GM19467 (cell line): ENCODE data around the gene DLG5.

Experiments
- ATAC-seq: cut with Tn5 transposase; IDR thresholded peaks from one replicate; pipeline ENCODE4 v1.9.1; 2021; ENCODE audit warnings: mild to moderate bottlenecking, moderate library complexity; ENCODE audit not compliant: unreplicated experiment

The DLG5 gene, protein sequence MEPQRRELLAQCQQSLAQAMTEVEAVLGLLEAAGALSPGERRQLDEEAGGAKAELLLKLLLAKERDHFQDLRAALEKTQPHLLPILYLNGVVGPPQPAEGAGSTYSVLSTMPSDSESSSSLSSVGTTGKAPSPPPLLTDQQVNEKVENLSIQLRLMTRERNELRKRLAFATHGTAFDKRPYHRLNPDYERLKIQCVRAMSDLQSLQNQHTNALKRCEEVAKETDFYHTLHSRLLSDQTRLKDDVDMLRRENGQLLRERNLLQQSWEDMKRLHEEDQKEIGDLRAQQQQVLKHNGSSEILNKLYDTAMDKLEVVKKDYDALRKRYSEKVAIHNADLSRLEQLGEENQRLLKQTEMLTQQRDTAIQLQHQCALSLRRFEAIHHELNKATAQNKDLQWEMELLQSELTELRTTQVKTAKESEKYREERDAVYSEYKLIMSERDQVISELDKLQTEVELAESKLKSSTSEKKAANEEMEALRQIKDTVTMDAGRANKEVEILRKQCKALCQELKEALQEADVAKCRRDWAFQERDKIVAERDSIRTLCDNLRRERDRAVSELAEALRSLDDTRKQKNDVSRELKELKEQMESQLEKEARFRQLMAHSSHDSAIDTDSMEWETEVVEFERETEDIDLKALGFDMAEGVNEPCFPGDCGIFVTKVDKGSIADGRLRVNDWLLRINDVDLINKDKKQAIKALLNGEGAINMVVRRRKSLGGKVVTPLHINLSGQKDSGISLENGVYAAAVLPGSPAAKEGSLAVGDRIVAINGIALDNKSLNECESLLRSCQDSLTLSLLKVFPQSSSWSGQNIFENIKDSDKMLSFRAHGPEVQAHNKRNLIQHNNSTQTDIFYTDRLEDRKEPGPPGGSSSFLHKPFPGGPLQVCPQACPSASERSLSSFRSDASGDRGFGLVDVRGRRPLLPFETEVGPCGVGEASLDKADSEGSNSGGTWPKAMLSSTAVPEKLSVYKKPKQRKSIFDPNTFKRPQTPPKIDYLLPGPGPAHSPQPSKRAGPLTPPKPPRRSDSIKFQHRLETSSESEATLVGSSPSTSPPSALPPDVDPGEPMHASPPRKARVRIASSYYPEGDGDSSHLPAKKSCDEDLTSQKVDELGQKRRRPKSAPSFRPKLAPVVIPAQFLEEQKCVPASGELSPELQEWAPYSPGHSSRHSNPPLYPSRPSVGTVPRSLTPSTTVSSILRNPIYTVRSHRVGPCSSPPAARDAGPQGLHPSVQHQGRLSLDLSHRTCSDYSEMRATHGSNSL (N-terminal part only)

GRCh38 chr10:77926566-77927401 lies at the start of gene DLG5:
Gene DLG5 (minus strand): TSS chr10:77926755. CDS start chr10:77926520, 235 bp downstream.
- no peak for ATAC-seq

DNA sequence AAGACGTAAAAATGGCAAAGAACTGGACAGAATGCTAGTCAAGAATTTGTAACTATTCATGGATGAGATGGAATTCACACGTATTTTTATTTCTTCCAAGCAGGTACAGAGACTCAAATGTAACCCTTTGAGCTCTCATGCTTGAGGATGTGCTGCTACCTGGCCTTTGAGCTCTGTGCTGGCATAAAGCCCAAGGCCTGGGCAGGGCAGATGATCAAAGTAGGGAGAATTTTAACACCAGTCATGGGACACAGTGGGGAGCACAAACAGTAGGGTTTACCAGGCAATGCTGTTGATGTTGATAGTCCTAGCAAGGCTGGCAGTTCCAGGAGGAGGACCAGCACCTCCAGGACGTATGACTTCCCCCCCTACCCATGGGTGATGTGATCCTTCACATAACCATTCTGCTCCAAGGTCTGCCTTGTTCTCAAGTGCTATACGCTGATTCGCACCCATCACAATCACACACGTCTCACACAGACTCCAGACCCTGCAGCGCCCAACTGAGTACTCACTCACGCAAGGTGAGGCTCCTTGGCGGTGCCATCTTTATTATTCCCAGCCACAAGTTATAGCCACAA lies 48.6 kb upstream of the DLG5 start:
- ATAC-seq = no peak

DNA sequence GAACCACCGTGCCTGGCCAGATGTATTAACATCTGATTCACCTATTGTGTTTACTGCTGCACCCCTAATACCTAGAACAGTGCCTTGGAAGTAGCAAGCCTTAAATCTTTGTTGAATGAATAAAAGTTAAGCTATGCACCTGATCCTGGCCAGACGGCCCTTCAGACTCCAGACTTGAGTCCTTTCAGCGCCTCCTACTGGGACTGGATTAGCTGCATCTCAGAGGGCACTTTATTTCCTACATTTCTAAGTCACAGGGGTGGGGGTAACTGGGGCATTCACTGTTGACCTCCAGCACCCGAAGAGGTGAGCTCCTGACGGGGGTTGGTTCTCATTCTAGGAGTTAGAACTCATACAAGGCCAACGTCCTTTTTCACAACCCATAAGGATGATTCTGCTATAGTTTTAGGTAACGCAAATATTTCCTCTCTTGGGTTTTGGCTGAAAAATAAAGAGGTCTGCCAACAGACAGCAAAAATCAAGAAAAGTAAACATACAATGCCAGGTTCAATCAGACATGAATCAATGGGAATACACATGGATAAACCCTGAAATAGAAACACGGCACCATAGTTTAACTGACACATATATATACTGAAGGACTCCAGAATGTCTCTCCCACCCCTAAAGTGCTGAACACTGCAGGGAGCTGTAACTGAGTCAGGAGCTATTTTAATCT lies 48.0 kb upstream of the DLG5 start:
- ATAC-seq = no peak

- ATAC-seq = no peak
Observed at GRCh38 chr10:77973276-77973675, 46.7 kb upstream of the DLG5 start.

DNA sequence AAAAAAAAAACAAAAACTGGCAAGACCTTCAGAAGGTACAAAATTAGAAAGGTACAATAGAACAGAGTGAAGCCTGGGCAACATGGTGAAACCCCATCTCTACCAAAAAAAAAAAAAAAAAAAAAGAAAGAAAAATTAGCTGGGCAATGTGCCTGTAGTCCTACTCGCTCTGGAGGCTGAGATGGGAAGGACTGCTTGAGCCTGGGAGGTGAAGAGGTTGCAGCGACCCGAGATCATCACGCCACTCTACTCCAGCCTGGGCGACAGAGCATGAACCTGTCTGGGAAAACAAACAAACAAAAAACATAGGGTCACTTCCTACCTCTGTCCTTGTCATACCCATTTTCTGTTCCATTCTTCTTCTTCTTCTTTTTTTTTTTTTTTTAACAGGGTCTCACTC lies 45.6 kb upstream of the DLG5 start:
- no peak for ATAC-seq

- no peak for ATAC-seq
Observed at GRCh38 chr10:77971804-77972144, 45.2 kb upstream of the DLG5 start.

DNA sequence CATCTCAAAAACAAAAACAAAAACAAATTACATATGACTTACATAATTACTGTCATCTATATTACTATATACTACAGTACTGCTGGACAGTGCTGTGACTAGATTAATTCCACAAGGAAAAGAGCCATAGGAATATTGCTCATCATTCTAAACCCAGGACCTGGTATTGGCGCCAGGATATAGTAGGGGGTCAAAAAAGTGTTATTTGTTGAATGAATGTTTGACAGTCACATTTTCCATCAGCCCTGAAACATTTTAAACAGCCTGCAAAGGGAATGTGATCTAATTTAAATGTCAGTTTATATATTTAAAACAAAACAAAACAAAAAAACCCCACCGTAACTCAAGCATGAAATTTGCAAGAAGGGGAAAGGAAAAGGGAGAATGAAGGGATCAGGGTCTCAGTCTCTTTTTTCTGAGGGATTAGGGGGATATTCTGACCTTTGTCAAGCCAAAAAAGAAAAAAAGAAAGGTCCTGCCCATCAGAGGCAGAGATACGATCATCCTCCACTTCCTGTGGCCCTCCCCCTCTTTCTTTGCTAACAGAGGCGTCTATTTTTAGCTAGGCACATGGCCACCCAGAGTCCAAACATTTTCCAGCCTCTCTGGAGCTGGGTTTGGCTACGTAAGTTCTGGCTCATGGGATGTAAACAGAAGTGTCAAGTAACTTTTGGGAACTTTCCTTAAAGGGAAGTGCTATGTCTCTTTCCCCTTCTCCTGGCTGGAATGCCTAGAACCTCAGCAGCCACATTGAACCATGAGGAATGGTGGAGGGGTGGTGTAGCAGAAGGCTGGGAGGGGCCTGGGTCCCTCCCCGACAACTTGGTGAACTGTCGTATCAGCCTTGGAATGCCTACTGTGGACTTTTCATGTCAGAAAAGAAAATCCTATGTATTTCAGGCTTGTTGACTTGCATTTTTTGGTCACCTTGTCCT lies 44.6 kb upstream of the DLG5 start:
- no peak for ATAC-seq

DNA sequence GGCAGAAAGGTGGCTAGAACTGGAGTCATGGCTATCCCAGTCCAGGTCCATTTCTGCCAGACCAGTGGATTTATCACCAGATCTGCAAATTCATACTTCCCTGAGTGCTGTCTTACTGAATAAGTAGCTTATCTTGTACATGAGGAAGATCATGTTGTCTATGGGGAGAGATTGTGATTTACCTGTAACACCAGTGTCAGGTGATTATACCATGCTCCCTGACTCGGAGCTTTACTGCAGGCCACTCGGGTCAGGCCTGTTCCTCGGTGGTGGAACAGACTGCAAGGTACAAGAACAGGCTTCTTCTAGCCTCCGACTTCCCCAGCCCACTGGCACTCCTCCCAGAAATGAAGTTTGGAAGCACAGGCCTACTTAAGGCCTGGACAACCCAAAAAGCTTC lies 42.6 kb upstream of the DLG5 start:
- no peak for ATAC-seq

DNA sequence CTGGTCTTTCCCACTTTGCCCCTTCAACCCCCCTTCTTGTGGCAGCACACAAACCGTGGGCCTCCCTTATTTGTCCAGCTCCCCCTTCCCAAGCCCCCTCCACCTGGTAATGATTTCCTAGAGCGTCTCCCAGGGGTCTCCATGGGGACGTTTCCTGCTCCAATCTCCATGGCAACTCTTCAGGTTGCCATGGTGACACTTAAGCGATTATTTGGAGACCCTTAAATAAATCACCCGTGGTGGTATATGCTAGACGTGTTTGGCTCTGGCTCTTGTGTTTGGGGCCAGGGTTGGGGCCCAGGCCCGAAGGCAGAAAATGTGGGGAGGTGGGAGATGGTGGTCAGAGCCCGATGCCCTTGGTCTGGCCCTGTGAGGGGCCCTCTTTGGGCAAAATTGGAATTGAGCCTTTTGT lies 41.1 kb upstream of the DLG5 start:
- no peak for ATAC-seq

DNA sequence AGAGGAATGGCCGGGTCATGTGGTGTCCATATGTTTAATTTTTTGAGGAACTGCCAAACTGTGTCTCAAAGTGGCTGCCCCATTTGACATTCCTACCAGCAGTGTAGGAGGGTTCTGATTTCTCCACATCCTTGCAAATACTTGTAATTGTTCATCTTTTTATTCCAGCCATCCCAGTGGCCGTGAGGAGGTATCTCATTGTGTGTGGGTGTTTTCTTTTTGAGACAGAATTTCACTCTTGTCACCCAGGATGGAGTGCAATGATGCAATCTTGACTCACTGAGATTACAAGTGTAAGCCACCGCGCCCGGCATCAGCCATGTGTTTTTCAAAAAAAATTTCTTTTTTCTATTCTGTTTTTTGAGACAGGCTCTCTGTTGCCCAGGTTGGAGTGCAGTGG lies 38.7 kb upstream of the DLG5 start:
- ATAC-seq = no peak

GRCh38 chr10:77964811-77965210 lies 38.3 kb upstream of the DLG5 start:
- no peak for ATAC-seq

DNA sequence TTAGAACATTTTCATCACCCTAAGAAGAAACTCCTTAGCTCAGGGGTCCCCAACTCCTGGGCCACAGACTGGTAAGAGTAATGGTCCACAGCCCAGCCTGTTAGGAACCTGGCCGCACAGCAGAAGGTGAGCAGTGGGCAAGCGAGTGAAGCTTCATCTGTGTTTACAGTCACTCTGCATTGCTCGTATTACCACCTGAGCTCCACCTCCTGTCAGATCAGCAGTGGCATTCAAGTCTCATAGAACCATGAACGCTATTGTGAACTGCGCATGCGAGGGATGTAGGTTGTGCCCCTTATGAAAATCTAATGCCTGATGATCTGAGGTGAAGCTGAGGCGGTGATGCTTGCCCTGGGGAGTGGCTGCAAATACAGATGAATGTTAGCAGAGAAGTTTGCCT lies 37.3 kb upstream of the DLG5 start:
- no peak for ATAC-seq

DNA sequence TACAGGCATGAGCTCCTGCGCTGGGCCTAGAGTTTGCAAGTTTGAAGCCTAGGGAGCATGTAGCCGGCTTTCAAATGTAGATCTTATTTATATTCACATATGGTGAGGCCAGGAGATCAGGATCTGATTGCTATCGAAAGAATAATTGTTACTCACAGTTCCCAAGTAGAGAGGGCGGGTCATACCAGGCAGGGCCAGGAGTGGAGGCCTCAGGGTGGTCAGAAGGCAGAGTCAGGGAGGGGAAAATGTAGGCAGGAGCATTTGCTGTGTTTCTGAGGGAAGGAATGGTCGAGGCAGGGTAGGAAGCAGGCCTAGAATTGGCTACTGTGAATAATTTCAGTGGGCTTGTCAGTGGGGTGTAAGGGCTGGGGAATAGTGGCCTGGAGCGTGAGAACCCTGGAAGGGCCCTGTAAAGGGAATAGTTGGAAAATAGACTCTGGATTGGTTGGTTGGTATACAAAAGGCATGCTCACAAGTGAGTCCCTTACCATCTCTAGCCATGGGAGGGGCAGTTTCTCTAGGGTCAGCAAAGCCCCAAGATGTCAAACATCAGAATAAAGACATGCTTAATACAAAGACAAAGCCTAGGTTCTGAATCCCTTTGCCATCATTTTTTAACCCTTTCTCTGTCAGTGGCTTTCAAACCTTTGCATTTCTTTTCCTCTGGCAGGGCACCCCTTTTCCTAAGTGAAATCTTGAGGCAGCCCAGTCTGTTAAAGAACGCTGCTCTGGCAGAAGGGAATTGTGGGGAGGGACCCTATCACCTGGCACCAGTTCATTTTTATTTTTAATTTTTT lies 36.0 kb upstream of the DLG5 start:
- no peak for ATAC-seq

DNA sequence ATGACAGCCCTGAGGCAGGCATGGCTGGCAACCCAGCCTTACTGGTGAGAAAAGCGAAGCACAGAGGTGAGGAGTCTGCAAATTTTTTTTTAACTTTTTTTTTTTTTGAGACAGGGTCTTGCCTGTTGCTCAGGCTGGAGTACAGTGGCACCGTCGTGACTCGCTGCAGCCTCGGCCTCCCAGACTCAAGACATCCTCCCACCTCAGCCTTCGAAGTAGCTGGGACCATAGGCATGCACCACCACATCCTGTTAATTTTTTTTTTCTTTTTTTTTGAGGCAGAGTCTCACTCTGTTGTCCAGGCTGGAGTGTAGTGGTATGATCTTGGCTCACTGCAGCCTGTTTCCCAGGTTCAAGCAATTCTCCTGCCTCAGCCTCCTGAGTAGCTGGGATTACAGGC lies 35.1 kb upstream of the DLG5 start:
- no peak for ATAC-seq

GRCh38 chr10:77960829-77961329 lies 34.3 kb upstream of the DLG5 start:
- no peak for ATAC-seq

DNA sequence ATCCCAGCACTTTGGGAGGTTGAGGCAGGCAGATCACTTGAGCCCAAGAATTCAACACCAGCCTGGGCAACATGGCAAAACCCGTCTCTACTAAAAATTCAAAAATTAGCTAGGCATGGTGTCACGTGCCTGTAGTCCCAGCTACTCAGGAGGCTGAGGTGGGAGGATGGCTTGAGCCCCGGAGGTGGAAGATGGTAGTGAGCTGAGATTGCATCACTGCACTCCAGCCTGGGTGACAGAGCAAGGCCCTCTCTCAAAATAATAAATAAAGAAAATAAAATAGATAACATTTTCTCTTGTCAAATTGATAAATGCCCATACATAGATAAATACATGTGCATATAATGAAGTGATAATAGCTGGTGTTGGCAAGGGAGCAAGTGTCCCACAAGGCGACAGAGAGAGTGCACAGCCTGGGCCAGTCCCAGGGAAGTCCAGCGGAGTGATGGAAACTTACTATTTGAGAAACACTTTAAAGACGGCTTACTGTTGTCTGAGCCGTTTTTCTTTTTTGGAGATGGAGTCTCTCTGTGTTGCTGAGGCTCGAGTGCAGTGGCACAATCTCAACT lies 33.4 kb upstream of the DLG5 start:
- no peak for ATAC-seq

GRCh38 chr10:77959384-77959783 lies 32.8 kb upstream of the DLG5 start:
- ATAC-seq = no peak
